A549 (cell line): ENCODE results near the gene DHRS11.

Source experiments
- CHD4 ChIP-seq: fragments of 200-600 bp; sonication (generic); IDR thresholded peaks from 2 replicates; pipeline ENCODE4 v1.6.1; 2016; ENCODE audit warnings: antibody characterized with exemption, mild to moderate bottlenecking, borderline replicate concordance
- EP300 ChIP-seq, 2 experiments: fragments of >200 bp; sonication (Bioruptor Twin); formaldehyde crosslinking; IDR thresholded peaks; 2 replicates in 1 of 2; 3 replicates in 1 of 2; pipeline ENCODE4 v1.6.1; 2016 to 2017
- JUNB ChIP-seq: fragments of >200 bp; sonication (Bioruptor Twin); formaldehyde crosslinking; IDR thresholded peaks from 2 replicates; pipeline ENCODE4 v1.6.1; 2016
- MAFK ChIP-seq: fragments of 450-650 bp; IDR thresholded peaks from 2 replicates; pipeline ENCODE4 v1.6.1; 2014; ENCODE audit not compliant: partially characterized antibody
- PHF8 ChIP-seq: fragments of 200-600 bp; sonication (generic); IDR thresholded peaks from 2 replicates; pipeline ENCODE4 v1.6.1; 2016; ENCODE audit warnings: low read depth, mild to moderate bottlenecking, antibody characterized with exemption, moderate library complexity, borderline replicate concordance
- POLR2A ChIP-seq: IDR thresholded peaks from 2 replicates; pipeline ENCODE4 v1.6.1; 2012; ENCODE audit warnings: mild to moderate bottlenecking, low read length
- RARB ChIP-seq: fragments of 250-450 bp; sonication (Bioruptor Pico); IDR thresholded peaks from 2 replicates; pipeline ENCODE4 v1.8.0; 2021; ENCODE audit warnings: mild to moderate bottlenecking, moderate library complexity
- RCOR1 ChIP-seq: fragments of 150-350 bp; IDR thresholded peaks from 2 replicates; pipeline ENCODE4 v1.6.1; 2014; ENCODE audit warnings: antibody characterized with exemption, low read length, low read depth
- SMC3 ChIP-seq: fragments of >200 bp; sonication (Bioruptor Twin); formaldehyde crosslinking; IDR thresholded peaks from 3 replicates; pipeline ENCODE4 v1.6.1; 2018; ENCODE audit warnings: inconsistent platforms
- TFCP2L1 ChIP-seq: fragments of 250-450 bp; sonication (Bioruptor Pico); IDR thresholded peaks from 2 replicates; pipeline ENCODE4 v1.5.0; 2021; ENCODE audit warnings: mild to moderate bottlenecking
- TF ChIP-seq, protein P1 (sequence below): IDR thresholded peaks from 2 replicates; pipeline ENCODE4 v1.6.1; 2012
- TF ChIP-seq, protein P2 (sequence below): fragments of >200 bp; sonication (Bioruptor Twin); formaldehyde crosslinking; IDR thresholded peaks from 2 replicates; pipeline ENCODE4 v1.6.1; 2016
- TF ChIP-seq, protein P3 (sequence below): fragments of >200 bp; sonication (Bioruptor Twin); formaldehyde crosslinking; IDR thresholded peaks from 3 replicates; pipeline ENCODE4 v1.5.1; 2016

GRCh38 chr17:36640836-36641235, 49.2 kb downstream of the DHRS11 start:
- no peak for TF ChIP-seq TFCP2L1 (CRISPR knock-in tag)
- no peak for TF ChIP-seq PHF8
- no peak for TF ChIP-seq MAFK
- TF ChIP-seq, protein P1, sequence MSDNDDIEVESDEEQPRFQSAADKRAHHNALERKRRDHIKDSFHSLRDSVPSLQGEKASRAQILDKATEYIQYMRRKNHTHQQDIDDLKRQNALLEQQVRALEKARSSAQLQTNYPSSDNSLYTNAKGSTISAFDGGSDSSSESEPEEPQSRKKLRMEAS: no peak
- TF ChIP-seq, protein P2, sequence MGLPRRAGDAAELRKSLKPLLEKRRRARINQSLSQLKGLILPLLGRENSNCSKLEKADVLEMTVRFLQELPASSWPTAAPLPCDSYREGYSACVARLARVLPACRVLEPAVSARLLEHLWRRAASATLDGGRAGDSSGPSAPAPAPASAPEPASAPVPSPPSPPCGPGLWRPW: no peak
- no peak for TF ChIP-seq RARB
- TF ChIP-seq, protein P3, sequence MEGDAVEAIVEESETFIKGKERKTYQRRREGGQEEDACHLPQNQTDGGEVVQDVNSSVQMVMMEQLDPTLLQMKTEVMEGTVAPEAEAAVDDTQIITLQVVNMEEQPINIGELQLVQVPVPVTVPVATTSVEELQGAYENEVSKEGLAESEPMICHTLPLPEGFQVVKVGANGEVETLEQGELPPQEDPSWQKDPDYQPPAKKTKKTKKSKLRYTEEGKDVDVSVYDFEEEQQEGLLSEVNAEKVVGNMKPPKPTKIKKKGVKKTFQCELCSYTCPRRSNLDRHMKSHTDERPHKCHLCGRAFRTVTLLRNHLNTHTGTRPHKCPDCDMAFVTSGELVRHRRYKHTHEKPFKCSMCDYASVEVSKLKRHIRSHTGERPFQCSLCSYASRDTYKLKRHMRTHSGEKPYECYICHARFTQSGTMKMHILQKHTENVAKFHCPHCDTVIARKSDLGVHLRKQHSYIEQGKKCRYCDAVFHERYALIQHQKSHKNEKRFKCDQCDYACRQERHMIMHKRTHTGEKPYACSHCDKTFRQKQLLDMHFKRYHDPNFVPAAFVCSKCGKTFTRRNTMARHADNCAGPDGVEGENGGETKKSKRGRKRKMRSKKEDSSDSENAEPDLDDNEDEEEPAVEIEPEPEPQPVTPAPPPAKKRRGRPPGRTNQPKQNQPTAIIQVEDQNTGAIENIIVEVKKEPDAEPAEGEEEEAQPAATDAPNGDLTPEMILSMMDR: no peak
- TF ChIP-seq CHD4: no peak
- no peak for TF ChIP-seq RCOR1
- TF ChIP-seq JUNB: no peak
- no peak for TF ChIP-seq POLR2A
- no peak for TF ChIP-seq SMC3
- TF ChIP-seq EP300 (IDR thresholded peaks at IDR 0.05): no peak
